Endodermal cell (in vitro differentiated cells): ENCODE data around the gene YJU2. TPM values are rescaled to one million over a fixed set of nuclear protein-coding genes. Genes with fewer than 3 reads are reported as not detected.

Experiments used
- DNase-seq: peaks from one replicate; pipeline ENCODE4 v3.0.0-alpha.2; 2017
- H3K27ac ChIP-seq: 2 replicates; pipeline ENCODE4 v1.5.1; 2013; ENCODE audit warnings: mild to moderate bottlenecking, low read depth, low read length, moderate library complexity
- H3K27me3 ChIP-seq: 2 replicates; pipeline ENCODE4 v1.6.1; 2013; ENCODE audit warnings: mild to moderate bottlenecking, low read length, moderate library complexity; ENCODE audit not compliant: insufficient read depth, control insufficient read depth, poor library complexity, severe bottlenecking
- H3K36me3 ChIP-seq: 2 replicates; pipeline ENCODE4 v1.7.0; 2013; ENCODE audit warnings: mild to moderate bottlenecking, low read length, moderate library complexity; ENCODE audit not compliant: control insufficient read depth, insufficient read depth
- H3K4me1 ChIP-seq: one replicate; pipeline ENCODE4 v1.7.0; 2013; ENCODE audit warnings: low read length; ENCODE audit not compliant: control insufficient read depth, insufficient read depth
- H3K4me3 ChIP-seq: 2 replicates; pipeline ENCODE4 v1.5.1; 2013; ENCODE audit warnings: mild to moderate bottlenecking, low read length, moderate library complexity
- H3K9ac ChIP-seq: 2 replicates; pipeline ENCODE4 v1.6.1; 2013; ENCODE audit warnings: mild to moderate bottlenecking, low read length, moderate library complexity; ENCODE audit not compliant: poor library complexity, severe bottlenecking; ENCODE audit errors: extremely low read depth
- H3K9me3 ChIP-seq: 2 replicates; pipeline ENCODE4 v1.6.1; 2013; ENCODE audit warnings: mild to moderate bottlenecking, low read length, moderate library complexity; ENCODE audit not compliant: control insufficient read depth
- H3K27ac Mint-ChIP-seq: 2 replicates; pipeline ENCODE4 v1.8.0; 2020; ENCODE audit warnings: mixed read lengths
- H3K27me3 Mint-ChIP-seq: 2 replicates; pipeline ENCODE4 v1.8.0; 2021; ENCODE audit warnings: mild to moderate bottlenecking, mixed read lengths; ENCODE audit not compliant: insufficient read depth
- H3K36me3 Mint-ChIP-seq: 2 replicates; pipeline ENCODE4 v1.8.0; 2020; ENCODE audit warnings: low read depth, mixed read lengths
- H3K4me1 Mint-ChIP-seq: 2 replicates; pipeline ENCODE4 v1.8.0; 2020; ENCODE audit warnings: mixed read lengths
- H3K4me3 Mint-ChIP-seq: 2 replicates; pipeline ENCODE4 v1.8.0; 2020; ENCODE audit warnings: mild to moderate bottlenecking, moderate library complexity, mixed read lengths
- H3K9me3 Mint-ChIP-seq: 2 replicates; pipeline ENCODE4 v1.8.0; 2020; ENCODE audit warnings: mild to moderate bottlenecking, mixed read lengths
- CTCF ChIP-seq: fragments of 200-600 bp; sonication (generic); conservative IDR thresholded peaks from 2 replicates; pipeline ENCODE4 v1.5.0; 2021; ENCODE audit warnings: antibody characterized with exemption, mild to moderate bottlenecking
- WGBS, 2 experiments: methylation state at CpG; one replicate each; pipeline versions ENCODE4 v1.1.5 to v1.1.7; 2013; ENCODE audit warnings: missing lambda C conversion rate in 2 of 2, mixed read lengths in 1 of 2; ENCODE audit not compliant: insufficient coverage in 1 of 2, insufficient read length in 1 of 2; 5-methylcytosine and 5-hydroxymethylcytosine counted together
- total RNA-seq, 2 donors: library from RNA; stranded (reverse); fragmentation: NEBNext Ultra II Directional in 1 of 2; extraction: Animal tissue kit (Norgen Biotek cat#: 25700) in 1 of 2; gene quantifications; 2 replicates in 1 of 2; 3 replicates in 1 of 2; pipeline ENCODE4 v1.2.1, GENCODE V29; 2021

YJU2 gene
- total RNA-seq, 2 donors from 2014 or later = 15.8 to 16.4 TPM

DNA sequence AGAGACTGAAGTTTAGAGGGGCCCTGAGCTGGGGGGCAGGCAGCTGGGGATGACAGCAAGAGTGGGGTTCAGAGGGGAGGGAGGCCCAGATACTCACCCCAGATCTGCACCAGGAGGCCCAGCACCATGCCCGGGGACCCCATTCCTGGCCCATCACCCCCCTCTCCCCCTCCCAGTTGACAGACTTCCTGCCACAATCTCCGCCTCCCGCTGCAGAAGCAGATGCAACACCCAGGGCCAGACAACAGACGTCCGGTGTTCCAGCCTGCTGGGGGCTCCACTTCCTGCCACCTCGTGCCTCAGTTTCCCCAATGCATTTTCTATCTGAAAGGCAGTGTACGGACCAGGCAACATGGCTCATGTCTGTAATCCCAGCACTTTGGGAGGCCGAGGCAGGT, 55.4 kb downstream of the YJU2 start, which contains the start of gene TMIGD2:
Gene TMIGD2, minus strand, starts transcription at position 147 of the 398 bp plus-strand sequence. Its CDS starts 4 bp downstream, at position 143.
- Histone ChIP-seq H3K27ac (peak within 1 kb of the TSS; percentile 63), H3K9me3 (no peaks in the 10 kb centered on the region), H3K4me3 (no peak within 1 kb of the TSS), H3K27me3 (no peaks in the 10 kb centered on the region), H3K4me1 (no peaks in the 10 kb centered on the region), H3K9ac (no peak within 1 kb of the TSS), H3K36me3 (no peaks in the 10 kb centered on the region)
- no peak within 1 kb of the TSS for H3K4me3 Mint-ChIP-seq
- 84 to 89% methylated on average over 6 to 8 of the region's 8 CpGs for WGBS, 2 experiments
- H3K4me1 Mint-ChIP-seq = peaks cover 6% of the 10 kb centered on the region
- no peak for TF ChIP-seq CTCF
- H3K36me3 Mint-ChIP-seq = peaks cover 6% of the 10 kb centered on the region
- H3K27me3 Mint-ChIP-seq = no peaks in the 10 kb centered on the region
- DNase-seq = no peak
- H3K27ac Mint-ChIP-seq = peak within 1 kb of the TSS; percentile 12
- no peaks in the 10 kb centered on the region for H3K9me3 Mint-ChIP-seq

GRCh38 chr19:4303819-4304537, 57.1 kb downstream of the YJU2 start:
- Histone ChIP-seq H3K27ac (no peak overlapping the region), H3K4me1 (no peaks in the 10 kb centered on the region), H3K4me3 (no peak overlapping the region), H3K9ac (no peak overlapping the region), H3K36me3 (no peaks in the 10 kb centered on the region), H3K27me3 (no peaks in the 10 kb centered on the region), H3K9me3 (no peaks in the 10 kb centered on the region)
- H3K4me3 Mint-ChIP-seq = peak overlapping the region; percentile 51
- no peak overlapping the region for H3K27ac Mint-ChIP-seq
- peaks cover 6% of the 10 kb centered on the region for H3K4me1 Mint-ChIP-seq
- WGBS, 2 experiments = 64 to 84% methylated on average over 14 to 18 of the region's 18 CpGs
- no peaks in the 10 kb centered on the region for H3K9me3 Mint-ChIP-seq
- H3K27me3 Mint-ChIP-seq = no peaks in the 10 kb centered on the region
- H3K36me3 Mint-ChIP-seq = peaks cover 9% of the 10 kb centered on the region
- DNase-seq = no peak
- no peak for TF ChIP-seq CTCF

- no peaks in the 10 kb centered on the region for H3K4me1 ChIP-seq
- Mint-ChIP-seq H3K4me3 (peak within 1 kb of the TSS; percentile 51), H3K9me3 (no peaks in the 10 kb centered on the region), H3K36me3 (peaks cover 14% of the 10 kb centered on the region), H3K27ac (no peak within 1 kb of the TSS), H3K4me1 (peaks cover 6% of the 10 kb centered on the region), H3K27me3 (no peaks in the 10 kb centered on the region)
- DNase-seq = peak; percentile 92
- H3K9me3 ChIP-seq = no peaks in the 10 kb centered on the region
- no peaks in the 10 kb centered on the region for H3K27me3 ChIP-seq
- WGBS, 2 experiments = 5% methylated on average over 10 to 56 of the region's 63 CpGs
- TF ChIP-seq CTCF = no peak
- H3K36me3 ChIP-seq = no peaks in the 10 kb centered on the region
- H3K27ac ChIP-seq = no peak within 1 kb of the TSS
- H3K4me3 ChIP-seq = no peak within 1 kb of the TSS
- H3K9ac ChIP-seq = no peak within 1 kb of the TSS
Measured at GRCh38 chr19:4304538-4305256, 57.8 kb downstream of the YJU2 start, which contains the start of gene FSD1. FSD1 (plus strand) TSS chr19:4304598; CDS start chr19:4304747, 149 bp downstream.
